ENCODE measurements around the gene NDUFB11. TPM values are rescaled to one million over a fixed set of nuclear protein-coding genes. Genes with fewer than 3 reads are reported as not detected.

The NDUFB11 gene
- total RNA-seq, 1 experiment from 2014 or later, result 78.9 TPM

GRCh38 chrX:47156611-47157520 lies 12.4 kb upstream of the NDUFB11 start (continued):
- TF ChIP-seq, protein P1, sequence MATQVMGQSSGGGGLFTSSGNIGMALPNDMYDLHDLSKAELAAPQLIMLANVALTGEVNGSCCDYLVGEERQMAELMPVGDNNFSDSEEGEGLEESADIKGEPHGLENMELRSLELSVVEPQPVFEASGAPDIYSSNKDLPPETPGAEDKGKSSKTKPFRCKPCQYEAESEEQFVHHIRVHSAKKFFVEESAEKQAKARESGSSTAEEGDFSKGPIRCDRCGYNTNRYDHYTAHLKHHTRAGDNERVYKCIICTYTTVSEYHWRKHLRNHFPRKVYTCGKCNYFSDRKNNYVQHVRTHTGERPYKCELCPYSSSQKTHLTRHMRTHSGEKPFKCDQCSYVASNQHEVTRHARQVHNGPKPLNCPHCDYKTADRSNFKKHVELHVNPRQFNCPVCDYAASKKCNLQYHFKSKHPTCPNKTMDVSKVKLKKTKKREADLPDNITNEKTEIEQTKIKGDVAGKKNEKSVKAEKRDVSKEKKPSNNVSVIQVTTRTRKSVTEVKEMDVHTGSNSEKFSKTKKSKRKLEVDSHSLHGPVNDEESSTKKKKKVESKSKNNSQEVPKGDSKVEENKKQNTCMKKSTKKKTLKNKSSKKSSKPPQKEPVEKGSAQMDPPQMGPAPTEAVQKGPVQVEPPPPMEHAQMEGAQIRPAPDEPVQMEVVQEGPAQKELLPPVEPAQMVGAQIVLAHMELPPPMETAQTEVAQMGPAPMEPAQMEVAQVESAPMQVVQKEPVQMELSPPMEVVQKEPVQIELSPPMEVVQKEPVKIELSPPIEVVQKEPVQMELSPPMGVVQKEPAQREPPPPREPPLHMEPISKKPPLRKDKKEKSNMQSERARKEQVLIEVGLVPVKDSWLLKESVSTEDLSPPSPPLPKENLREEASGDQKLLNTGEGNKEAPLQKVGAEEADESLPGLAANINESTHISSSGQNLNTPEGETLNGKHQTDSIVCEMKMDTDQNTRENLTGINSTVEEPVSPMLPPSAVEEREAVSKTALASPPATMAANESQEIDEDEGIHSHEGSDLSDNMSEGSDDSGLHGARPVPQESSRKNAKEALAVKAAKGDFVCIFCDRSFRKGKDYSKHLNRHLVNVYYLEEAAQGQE (IDR thresholded peaks at IDR 0.05; ENCODE audit: low read depth), result no peak
- TF ChIP-seq EGR1 (IDR thresholded peaks at IDR 0.05; ENCODE audit: low read depth), result no peak
- TF ChIP-seq JUND (IDR thresholded peaks at IDR 0.05), result no peak
- TF ChIP-seq TCF7L2 (IDR thresholded peaks at IDR 0.05; ENCODE audit: borderline replicate concordance, extremely low read depth, insufficient read depth, insufficient read length), result no peak
- TF ChIP-seq SP1 (IDR thresholded peaks at IDR 0.05; ENCODE audit: low read depth), result no peak
- no peak for TF ChIP-seq FOSL1 (IDR thresholded peaks at IDR 0.05; ENCODE audit: low read depth)
- TF ChIP-seq, protein P2, sequence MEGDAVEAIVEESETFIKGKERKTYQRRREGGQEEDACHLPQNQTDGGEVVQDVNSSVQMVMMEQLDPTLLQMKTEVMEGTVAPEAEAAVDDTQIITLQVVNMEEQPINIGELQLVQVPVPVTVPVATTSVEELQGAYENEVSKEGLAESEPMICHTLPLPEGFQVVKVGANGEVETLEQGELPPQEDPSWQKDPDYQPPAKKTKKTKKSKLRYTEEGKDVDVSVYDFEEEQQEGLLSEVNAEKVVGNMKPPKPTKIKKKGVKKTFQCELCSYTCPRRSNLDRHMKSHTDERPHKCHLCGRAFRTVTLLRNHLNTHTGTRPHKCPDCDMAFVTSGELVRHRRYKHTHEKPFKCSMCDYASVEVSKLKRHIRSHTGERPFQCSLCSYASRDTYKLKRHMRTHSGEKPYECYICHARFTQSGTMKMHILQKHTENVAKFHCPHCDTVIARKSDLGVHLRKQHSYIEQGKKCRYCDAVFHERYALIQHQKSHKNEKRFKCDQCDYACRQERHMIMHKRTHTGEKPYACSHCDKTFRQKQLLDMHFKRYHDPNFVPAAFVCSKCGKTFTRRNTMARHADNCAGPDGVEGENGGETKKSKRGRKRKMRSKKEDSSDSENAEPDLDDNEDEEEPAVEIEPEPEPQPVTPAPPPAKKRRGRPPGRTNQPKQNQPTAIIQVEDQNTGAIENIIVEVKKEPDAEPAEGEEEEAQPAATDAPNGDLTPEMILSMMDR (IDR thresholded peaks at IDR 0.05 in 2 of 3, conservative IDR thresholded peaks at IDR 0.05 in 1 of 3; ENCODE audit: borderline replicate concordance in 1 of 3, insufficient read depth in 1 of 3, low read depth in 2 of 3, low read length in 2 of 3), result no peak
